A549 (cell line): Measurements from ENCODE around the gene PLOD3.

Experiments
- CHD2 ChIP-seq: fragments of 150-350 bp; IDR thresholded peaks from 2 replicates; pipeline ENCODE4 v1.6.1; 2014; ENCODE audit warnings: low read length; ENCODE audit not compliant: partially characterized antibody
- MAFK ChIP-seq: fragments of 450-650 bp; IDR thresholded peaks from 2 replicates; pipeline ENCODE4 v1.6.1; 2014; ENCODE audit not compliant: partially characterized antibody
- MAZ ChIP-seq: fragments of 150-350 bp; IDR thresholded peaks from 2 replicates; pipeline ENCODE4 v1.6.1; 2014; ENCODE audit warnings: antibody characterized with exemption, low read depth, low read length, borderline replicate concordance
- POLR2A ChIP-seq: IDR thresholded peaks from 2 replicates; pipeline ENCODE4 v1.6.1; 2012; ENCODE audit warnings: mild to moderate bottlenecking, low read length
- RAD21 ChIP-seq, 2 experiments: fragments of >200 bp in 1 of 2; sonication (Bioruptor Twin) in 1 of 2; formaldehyde crosslinking in 1 of 2; IDR thresholded peaks in 1 of 2; conservative IDR thresholded peaks in 1 of 2; 2 replicates in 1 of 2; 3 replicates in 1 of 2; pipeline ENCODE4 v1.6.1; 2012 to 2018; ENCODE audit warnings: inconsistent platforms in 1 of 2
- RFX5 ChIP-seq: fragments of 450-650 bp; IDR thresholded peaks from 2 replicates; pipeline ENCODE4 v1.7.1; 2014; ENCODE audit warnings: antibody characterized with exemption, mild to moderate bottlenecking, moderate library complexity
- ZFP36 ChIP-seq: fragments of 450-650 bp; IDR thresholded peaks from 2 replicates; pipeline ENCODE4 v1.6.1; 2014; ENCODE audit warnings: borderline replicate concordance; ENCODE audit not compliant: partially characterized antibody
- TF ChIP-seq, protein P1 (sequence below): fragments of >200 bp; sonication (Bioruptor Twin); formaldehyde crosslinking; IDR thresholded peaks from 3 replicates; pipeline ENCODE4 v1.5.1; 2016
- TF ChIP-seq, protein P2 (sequence below): fragments of 150-350 bp; IDR thresholded peaks from 2 replicates; pipeline ENCODE4 v1.6.1; 2014; ENCODE audit warnings: low read depth, mild to moderate bottlenecking, low read length
- TF ChIP-seq, protein P3 (sequence below): fragments of 200-600 bp; sonication (generic); IDR thresholded peaks from 2 replicates; pipeline ENCODE4 v1.6.1; 2016; ENCODE audit warnings: antibody characterized with exemption, mild to moderate bottlenecking, moderate library complexity
- TF ChIP-seq, protein P4 (sequence below): IDR thresholded peaks from 2 replicates; pipeline ENCODE4 v1.6.1; 2012

DNA sequence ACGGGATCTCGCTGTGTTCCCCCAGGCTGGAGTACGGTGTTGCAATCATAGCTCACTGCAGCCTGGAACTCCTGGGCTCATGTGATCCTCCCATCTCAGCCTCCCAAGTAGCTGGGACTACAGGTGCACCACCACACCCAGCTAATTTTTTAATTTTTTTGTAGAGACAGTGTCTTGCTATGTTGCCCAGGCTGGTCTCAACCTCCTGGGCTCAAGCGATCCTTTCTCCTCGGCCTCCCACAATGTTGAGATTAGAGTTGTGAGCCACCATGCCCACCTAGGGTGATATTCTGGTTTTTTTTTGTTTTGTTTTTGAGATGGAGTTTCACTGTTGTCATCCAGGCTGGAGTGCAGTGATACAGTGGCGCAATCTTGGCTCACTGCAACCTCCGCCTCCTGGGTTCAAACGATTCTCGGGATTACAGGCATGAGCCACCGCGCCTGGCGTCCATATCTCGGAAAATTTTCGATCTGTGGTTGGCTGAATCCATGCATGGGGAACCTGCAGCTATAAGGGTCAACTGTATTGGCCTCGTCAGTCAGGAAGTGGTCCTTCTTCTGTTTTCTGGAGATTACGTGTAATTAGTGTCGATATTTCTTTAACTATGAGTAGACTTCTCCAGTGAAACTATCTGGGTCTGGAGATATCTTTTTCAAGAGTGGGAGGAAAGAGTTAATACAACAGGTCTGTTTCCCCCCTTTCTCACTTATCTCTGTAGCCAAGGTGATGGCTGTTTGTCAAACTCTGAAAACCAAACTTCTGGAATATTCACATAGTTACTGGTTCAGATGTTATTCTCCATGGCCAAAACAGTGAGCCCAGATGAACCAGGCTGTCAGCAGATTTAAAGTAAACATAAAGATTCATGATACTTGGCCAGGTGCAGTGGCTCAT lies 48.5 kb upstream of the PLOD3 start:
- no peak for TF ChIP-seq POLR2A
- TF ChIP-seq, protein P1, sequence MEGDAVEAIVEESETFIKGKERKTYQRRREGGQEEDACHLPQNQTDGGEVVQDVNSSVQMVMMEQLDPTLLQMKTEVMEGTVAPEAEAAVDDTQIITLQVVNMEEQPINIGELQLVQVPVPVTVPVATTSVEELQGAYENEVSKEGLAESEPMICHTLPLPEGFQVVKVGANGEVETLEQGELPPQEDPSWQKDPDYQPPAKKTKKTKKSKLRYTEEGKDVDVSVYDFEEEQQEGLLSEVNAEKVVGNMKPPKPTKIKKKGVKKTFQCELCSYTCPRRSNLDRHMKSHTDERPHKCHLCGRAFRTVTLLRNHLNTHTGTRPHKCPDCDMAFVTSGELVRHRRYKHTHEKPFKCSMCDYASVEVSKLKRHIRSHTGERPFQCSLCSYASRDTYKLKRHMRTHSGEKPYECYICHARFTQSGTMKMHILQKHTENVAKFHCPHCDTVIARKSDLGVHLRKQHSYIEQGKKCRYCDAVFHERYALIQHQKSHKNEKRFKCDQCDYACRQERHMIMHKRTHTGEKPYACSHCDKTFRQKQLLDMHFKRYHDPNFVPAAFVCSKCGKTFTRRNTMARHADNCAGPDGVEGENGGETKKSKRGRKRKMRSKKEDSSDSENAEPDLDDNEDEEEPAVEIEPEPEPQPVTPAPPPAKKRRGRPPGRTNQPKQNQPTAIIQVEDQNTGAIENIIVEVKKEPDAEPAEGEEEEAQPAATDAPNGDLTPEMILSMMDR = no peak
- no peak for TF ChIP-seq MAZ
- no peak for TF ChIP-seq ZFP36
- TF ChIP-seq, protein P2, sequence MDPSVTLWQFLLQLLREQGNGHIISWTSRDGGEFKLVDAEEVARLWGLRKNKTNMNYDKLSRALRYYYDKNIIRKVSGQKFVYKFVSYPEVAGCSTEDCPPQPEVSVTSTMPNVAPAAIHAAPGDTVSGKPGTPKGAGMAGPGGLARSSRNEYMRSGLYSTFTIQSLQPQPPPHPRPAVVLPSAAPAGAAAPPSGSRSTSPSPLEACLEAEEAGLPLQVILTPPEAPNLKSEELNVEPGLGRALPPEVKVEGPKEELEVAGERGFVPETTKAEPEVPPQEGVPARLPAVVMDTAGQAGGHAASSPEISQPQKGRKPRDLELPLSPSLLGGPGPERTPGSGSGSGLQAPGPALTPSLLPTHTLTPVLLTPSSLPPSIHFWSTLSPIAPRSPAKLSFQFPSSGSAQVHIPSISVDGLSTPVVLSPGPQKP = no peak
- TF ChIP-seq, protein P3, sequence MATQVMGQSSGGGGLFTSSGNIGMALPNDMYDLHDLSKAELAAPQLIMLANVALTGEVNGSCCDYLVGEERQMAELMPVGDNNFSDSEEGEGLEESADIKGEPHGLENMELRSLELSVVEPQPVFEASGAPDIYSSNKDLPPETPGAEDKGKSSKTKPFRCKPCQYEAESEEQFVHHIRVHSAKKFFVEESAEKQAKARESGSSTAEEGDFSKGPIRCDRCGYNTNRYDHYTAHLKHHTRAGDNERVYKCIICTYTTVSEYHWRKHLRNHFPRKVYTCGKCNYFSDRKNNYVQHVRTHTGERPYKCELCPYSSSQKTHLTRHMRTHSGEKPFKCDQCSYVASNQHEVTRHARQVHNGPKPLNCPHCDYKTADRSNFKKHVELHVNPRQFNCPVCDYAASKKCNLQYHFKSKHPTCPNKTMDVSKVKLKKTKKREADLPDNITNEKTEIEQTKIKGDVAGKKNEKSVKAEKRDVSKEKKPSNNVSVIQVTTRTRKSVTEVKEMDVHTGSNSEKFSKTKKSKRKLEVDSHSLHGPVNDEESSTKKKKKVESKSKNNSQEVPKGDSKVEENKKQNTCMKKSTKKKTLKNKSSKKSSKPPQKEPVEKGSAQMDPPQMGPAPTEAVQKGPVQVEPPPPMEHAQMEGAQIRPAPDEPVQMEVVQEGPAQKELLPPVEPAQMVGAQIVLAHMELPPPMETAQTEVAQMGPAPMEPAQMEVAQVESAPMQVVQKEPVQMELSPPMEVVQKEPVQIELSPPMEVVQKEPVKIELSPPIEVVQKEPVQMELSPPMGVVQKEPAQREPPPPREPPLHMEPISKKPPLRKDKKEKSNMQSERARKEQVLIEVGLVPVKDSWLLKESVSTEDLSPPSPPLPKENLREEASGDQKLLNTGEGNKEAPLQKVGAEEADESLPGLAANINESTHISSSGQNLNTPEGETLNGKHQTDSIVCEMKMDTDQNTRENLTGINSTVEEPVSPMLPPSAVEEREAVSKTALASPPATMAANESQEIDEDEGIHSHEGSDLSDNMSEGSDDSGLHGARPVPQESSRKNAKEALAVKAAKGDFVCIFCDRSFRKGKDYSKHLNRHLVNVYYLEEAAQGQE = no peak
- TF ChIP-seq MAFK = no peak
- no peak for TF ChIP-seq RAD21 (conservative IDR thresholded peaks at IDR 0.05 in 1 of 2, IDR thresholded peaks at IDR 0.05 in 1 of 2)
- TF ChIP-seq, protein P4, sequence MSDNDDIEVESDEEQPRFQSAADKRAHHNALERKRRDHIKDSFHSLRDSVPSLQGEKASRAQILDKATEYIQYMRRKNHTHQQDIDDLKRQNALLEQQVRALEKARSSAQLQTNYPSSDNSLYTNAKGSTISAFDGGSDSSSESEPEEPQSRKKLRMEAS = no peak
- no peak for TF ChIP-seq CHD2
- no peak for TF ChIP-seq RFX5
